Measurements from ENCODE around the gene RAB26.

The RAB26 gene

DNA sequence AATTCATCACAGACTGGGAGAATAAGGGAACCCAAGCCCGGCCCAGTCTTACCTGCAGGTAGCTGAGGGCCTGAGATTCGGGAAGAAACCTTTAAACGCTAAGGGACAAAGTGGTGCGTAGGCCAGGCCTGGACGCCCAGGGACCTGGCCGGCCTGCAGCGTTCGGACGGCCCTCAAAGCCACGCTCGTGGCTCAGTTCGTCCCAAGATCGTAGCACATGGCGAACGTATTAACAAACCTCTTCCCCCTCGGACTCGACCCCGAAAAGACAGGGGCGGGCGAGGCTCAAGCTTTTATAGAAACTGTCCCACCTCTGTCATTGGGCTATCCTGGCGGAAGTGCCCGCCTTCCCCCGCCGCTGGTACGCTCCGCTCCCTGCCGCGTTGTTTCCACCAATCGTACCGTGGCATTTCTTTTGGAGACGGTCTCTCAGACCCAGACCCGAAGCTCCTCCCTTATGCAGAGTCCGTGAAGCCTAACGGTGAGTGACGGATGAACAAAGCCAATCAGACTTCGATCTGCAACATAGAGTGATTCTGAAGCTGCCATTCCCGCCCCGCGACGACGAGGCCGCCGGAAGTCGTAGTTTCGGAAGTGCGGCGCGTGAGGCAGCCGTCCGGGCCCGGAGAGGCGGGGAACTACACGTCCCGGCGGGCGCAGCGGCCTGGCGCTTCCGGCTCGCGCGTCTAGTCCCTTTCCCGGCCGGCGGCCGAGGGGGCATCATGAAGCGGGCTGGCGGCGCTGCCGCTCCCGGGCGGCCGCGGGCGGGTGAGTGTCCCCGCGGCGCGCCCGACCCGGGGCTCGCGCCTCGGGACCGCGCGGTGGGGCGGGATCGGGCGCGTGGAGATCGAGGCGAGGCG lies 6.9 kb downstream of the RAB26 start, which contains the start of gene TRAF7:
TRAF7 (plus strand) TSS at position 692 of the 860 bp plus-strand sequence. CDS start 8,139 bp downstream, outside the sequence.
- intact Hi-C loops (cut with DNase I), result loop anchor here (5.0 kb wide), 1 partner anchor 133 kb away; no protein-coding TSS in a partner anchor
- DNase-seq, result peak; percentile 96 to 100 (median 99)

DNA sequence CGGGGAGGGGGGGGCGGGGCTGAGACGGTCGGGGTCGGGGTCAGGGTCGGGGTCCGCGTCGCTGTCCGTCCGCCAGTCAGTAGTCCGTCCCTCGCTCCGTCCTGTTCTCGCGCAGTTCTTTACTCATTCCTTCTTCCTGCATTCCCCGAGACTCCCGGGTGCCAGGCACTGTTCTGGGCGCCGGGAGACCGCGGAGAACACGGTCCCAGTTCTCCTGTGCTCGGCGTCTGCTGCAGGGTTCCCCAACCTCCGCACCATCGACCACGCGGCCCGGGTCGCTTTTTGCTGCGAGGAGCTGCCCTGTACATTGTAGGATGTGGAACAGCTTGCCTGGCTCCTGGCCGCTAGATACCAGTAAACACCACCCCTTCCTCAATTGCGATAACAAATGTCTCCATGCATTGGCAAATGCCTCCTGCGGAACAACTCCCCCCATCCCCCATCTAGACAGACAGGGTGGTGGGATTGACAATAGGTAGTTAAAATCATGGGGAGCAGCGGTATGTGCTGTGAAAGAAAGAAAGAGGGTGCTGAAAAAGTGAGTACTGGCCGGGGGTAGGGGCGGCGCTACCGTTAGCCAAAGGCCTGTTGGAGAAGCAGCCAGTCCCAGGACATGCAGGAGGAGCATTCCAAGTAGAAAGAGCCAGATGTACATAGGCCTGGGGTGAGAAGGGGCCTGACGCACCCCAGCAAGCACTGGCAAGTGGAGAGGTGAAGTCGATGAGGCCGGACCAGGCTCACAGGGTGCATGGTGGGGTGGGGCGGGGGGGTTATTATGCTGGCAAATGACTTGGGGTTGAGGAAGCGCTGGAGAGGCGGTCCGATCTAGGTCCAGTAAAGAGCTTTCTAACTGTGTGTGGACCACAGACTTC lies 7.8 kb downstream of the RAB26 start:
- intact Hi-C loops (cut with DNase I), result loop anchor here (5.0 kb wide), 1 partner anchor 134 kb away; no protein-coding TSS in a partner anchor
- DNase-seq, result peak in 5 of 42 donors; percentile 13 to 40 (median 19)

DNA sequence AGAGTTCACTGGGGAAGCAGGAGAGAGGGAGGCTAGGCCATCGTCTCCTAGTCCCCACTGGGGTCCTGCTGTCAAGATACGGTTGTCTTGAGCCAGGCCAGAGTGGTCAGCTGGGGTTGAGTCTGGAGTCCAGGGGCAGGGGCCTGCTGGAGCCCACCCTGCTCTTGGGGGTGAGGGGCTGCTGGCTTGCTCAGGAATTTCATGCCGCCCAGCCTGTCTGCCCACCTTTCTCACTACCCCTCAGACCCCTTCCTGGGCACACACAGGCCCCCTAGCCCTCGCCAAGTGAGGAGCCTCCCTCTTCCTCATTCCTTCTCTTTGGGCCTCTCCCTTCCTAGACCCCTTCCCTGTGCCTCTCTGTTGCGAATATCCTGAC lies 8.4 kb downstream of the RAB26 start:
- intact Hi-C loops (cut with DNase I), result loop anchor here (5.0 kb wide), 1 partner anchor 135 kb away; no protein-coding TSS in a partner anchor
- DNase-seq, result no peak

GRCh38 chr16:2157480-2158261 lies 9.2 kb downstream of the RAB26 start:
- peak in 1 of 42 donors; percentile 12 for DNase-seq
- intact Hi-C loops (cut with DNase I), result loop anchor here (5.0 kb wide), 1 partner anchor 135 kb away; no protein-coding TSS in a partner anchor

- DNase-seq, result no peak
- intact Hi-C loops (cut with DNase I), result loop anchor here (5.0 kb wide), 1 partner anchor 136 kb away; no protein-coding TSS in a partner anchor
These were observed 9.8 kb downstream of the RAB26 start for GRCh38 chr16:2158262-2158638.

- DNase-seq, result peak in 15 of 42 donors; percentile 28 to 65 (median 55)
- intact Hi-C loops (cut with DNase I), result loop anchor here (5.0 kb wide), 1 partner anchor 137 kb away; no protein-coding TSS in a partner anchor
These were observed 10.9 kb downstream of the RAB26 start for GRCh38 chr16:2159175-2159838.

DNA sequence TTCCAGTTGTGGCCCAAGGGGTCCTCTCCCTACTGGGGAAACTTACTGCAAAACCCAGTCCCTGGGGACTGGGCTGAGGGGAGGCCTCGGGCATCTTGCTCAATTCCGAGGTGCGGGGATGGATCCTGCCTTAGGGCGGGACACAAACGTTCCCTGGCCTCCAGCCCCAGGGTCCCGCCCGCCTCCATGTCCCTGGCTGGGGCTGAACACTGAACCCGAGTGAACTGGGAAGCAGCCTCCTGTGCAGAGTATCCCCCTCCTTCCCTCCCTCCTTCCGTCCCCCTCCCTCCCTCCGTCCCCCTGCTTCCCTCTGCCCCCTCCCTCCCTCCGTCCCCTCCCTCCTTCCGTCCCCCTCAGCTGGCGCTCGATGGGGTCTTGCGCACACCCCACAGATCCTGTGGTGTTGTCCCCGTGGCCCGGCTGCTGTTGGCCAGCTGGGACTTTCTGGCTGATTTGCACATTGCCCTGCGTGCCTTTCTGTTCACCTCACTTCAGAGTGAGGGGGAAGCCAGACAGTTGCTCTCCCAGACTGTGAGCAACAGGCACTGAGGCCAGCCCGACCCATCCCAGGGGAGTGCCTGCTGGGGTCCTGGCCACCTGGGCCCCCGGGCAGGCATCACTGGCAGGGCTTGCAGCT lies 12.6 kb downstream of the RAB26 start:
- intact Hi-C loops (cut with DNase I), result no loop called here
- no peak for DNase-seq

- intact Hi-C loops (cut with DNase I), result no loop called here
- DNase-seq, result no peak
These were observed 13.5 kb downstream of the RAB26 start for GRCh38 chr16:2161911-2162310.

DNA sequence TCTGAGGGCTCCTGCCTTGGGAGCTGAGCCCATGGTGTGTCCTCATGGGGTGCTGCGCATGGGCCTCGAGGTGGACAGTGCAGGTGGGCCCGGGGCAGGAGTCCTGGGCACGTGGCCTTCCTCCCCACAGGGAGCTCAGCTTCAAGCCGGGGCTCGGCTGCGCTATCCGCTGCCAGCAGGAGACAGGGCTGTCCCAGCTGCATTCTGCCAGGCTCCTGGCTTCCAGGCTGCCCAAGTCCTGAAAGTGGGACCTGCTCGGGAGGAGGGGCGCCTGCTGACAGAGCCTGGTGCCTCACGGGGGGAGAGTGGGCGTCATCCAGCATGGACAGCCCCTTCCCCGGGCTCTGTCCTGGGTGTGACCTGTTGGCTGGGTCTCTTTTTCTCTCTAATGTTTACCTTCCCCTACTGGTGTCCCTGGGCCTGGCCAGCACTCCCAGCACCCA lies 14.3 kb downstream of the RAB26 start:
- intact Hi-C loops (cut with DNase I), result no loop called here
- DNase-seq, result no peak

GRCh38 chr16:2163211-2163881 lies 14.9 kb downstream of the RAB26 start:
- peak in 29 of 42 donors; percentile 38 to 84 (median 61) for DNase-seq
- intact Hi-C loops (cut with DNase I), result no loop called here

GRCh38 chr16:2165861-2166260 lies 17.4 kb downstream of the RAB26 start:
- DNase-seq, result no peak
- intact Hi-C loops (cut with DNase I), result no loop called here

- intact Hi-C loops (cut with DNase I), result no loop called here
These were observed 18.0 kb downstream of the RAB26 start for GRCh38 chr16:2166263-2167067.

DNA sequence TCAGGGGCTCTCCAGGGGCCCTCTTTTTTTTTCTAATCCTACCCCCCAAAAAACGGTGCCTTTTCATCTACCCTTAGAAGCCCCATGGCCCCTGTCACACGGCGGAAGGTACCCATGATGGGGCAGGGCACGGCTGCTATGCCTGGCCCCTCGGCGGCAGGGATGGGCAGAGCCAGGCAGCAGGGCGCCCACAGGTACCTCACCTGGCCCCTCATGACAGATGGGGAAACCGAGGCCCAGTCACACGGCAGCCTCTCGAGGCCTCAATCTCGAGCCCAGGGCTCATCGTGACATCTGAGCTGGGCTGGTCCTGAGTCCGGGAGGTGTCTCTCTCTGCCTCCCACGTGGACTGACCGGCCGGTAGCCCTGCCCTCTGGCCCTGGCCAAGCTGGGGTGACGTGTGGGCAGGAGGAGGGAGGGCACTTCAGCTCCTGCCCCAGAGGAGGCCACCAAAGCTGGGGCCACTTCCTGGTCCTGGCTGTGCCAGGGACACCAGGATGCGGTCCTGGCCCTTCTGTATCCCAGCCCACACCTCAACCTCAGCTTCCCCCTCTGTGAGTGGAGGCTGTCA lies 18.7 kb downstream of the RAB26 start:
- intact Hi-C loops (cut with DNase I), result no loop called here
- no peak for DNase-seq

More at GRCh38 chr16:2166263-2167067, 18.0 kb downstream of the RAB26 start:
- no peak for DNase-seq

DNA sequence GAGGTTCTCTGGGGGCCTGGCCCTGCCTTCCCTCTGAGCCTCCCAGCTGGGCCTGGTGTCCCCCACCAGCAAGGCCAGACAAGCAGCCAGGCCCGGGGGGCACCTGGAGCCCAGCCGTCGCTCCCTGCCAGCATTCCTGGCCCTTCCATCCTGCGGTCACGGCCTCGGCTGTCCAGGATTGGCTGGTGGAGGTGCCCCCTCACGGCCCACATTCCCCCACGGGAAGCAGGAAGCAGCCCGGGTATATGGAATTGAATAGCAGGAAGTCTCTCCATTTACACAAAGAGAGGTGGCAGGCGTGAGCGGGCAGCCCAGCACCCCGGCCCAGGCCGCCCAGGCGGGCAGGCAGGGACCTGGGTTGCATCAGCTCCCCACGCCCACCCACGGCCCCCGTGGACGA lies 21.7 kb downstream of the RAB26 start:
- DNase-seq, result no peak
- intact Hi-C loops (cut with DNase I), result no loop called here

- intact Hi-C loops (cut with DNase I), result no loop called here
- DNase-seq, result no peak
These were observed 22.4 kb downstream of the RAB26 start for GRCh38 chr16:2170587-2171435.

All from head of caudate nucleus (tissue), 42 donors.